Measurements from ENCODE around the gene TEX19.

Gene TEX19

DNA sequence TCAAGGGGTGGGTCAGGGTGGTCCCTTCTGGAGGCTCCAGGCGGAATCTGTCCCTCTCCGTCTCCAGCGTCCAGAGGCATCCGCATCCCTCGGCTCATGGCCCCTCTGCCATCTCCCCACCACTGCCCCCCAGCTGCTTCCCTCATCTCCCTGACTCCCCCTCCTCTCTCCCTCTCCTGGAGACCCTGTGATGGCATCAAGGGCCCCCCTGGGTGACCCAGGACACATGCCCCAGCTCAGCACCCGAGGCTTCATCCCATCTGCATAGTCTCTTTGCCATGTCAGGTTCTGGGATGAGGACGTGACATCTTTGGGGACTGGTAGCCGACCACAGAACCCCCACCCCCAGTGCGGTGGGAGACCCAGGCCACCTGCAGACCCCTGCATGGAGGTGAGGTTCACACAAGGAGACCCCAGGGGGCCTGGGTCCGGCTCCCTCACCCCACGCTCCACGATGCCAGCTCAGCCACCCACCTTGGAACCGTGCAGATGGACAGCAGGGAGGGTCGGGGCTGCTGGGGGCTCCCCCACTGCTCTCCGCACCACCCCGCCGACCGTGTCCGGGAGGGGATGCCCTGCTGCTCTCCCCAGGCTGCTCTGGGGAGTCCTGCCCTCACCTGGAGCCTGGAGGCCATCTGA, 29.2 kb upstream of the TEX19 start:
- H3K9ac ChIP-seq (ENCODE audit: low read depth in 1 of 2, low read length in 2 of 2), result peak overlapping the region; percentile 32 to 61
- peaks cover 4 to 5% of the 10 kb centered on the region in 2 donors for H3K27me3 ChIP-seq (ENCODE audit: control insufficient read depth in 2 of 2, insufficient read depth in 2 of 2, low read length in 2 of 2)
- peak overlapping the region in 1 of 2 donors; percentile 25 for H3K4me3 ChIP-seq (ENCODE audit: low read length in 2 of 2)
- H3K4me1 ChIP-seq (ENCODE audit: control insufficient read depth in 2 of 2, insufficient read depth in 2 of 2, low read length in 2 of 2), result peaks cover 56 to 78% of the 10 kb centered on the region in 2 donors
- H3K9me3 ChIP-seq (ENCODE audit: control insufficient read depth in 2 of 2, low read length in 2 of 2), result no peaks in the 10 kb centered on the region
- peak overlapping the region; percentile 88 to 91 for H3K27ac ChIP-seq (ENCODE audit: low read depth in 2 of 2, low read length in 2 of 2)
- H3K36me3 ChIP-seq (ENCODE audit: control insufficient read depth in 2 of 2, insufficient read depth in 2 of 2, low read length in 2 of 2), result no peaks in the 10 kb centered on the region

DNA sequence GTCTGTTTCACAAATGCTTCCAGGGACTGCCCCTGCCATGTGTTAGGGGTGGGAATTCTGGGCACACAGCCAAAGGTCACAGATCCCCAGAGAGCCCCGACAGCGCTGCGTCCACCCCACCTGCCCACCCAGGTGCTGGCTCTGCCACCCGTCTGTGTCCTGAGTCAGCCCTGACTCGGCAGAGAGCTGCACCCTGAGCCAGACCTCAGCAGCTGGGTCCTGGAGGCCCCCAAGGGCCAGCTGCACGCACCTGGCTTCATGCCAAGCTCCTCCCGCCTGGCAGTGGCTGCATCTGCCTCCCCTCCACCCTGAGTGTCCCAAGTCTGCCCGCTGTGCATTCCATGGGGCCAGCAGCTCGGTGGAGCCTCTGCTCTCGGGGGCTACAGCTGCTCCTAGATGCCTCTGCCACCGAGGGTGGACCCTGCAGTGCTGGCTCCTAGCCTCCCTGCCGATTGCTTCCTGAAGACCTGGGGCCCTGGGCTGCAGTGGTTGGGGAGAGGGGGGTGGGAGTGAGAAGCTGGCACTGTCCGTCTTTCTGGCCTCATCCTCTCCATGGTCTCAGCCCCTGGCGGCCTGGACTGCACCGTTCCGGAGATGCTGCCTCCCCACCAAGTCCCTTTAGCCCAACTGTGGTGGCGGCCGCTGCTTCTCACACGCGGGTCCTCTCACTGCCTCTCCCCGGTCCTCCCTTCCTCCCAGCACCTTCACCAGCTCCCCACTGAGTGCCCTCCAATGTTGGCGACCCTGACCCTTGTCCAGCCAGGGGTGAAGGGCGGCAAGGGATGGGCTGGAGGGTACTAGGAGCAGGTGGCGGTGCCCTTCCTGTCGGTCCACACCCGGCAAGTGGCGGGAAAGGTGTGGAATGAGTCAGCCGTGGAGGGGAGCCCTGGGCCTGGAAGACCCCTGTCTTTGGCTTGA, 28.5 kb upstream of the TEX19 start:
- Histone ChIP-seq H3K27ac (ENCODE audit: low read depth in 2 of 2, low read length in 2 of 2) (peak overlapping the region; percentile 88 to 91), H3K4me3 (ENCODE audit: low read length in 2 of 2) (peak overlapping the region; percentile 25 to 50), H3K4me1 (ENCODE audit: control insufficient read depth in 2 of 2, insufficient read depth in 2 of 2, low read length in 2 of 2) (peaks cover 61 to 77% of the 10 kb centered on the region in 2 donors), H3K9ac (ENCODE audit: low read depth in 1 of 2, low read length in 2 of 2) (peak overlapping the region; percentile 32 to 76), H3K36me3 (ENCODE audit: control insufficient read depth in 2 of 2, insufficient read depth in 2 of 2, low read length in 2 of 2) (no peaks in the 10 kb centered on the region), H3K9me3 (ENCODE audit: control insufficient read depth in 2 of 2, low read length in 2 of 2) (no peaks in the 10 kb centered on the region), H3K27me3 (ENCODE audit: control insufficient read depth in 2 of 2, insufficient read depth in 2 of 2, low read length in 2 of 2) (peaks cover 4 to 5% of the 10 kb centered on the region in 2 donors)

DNA sequence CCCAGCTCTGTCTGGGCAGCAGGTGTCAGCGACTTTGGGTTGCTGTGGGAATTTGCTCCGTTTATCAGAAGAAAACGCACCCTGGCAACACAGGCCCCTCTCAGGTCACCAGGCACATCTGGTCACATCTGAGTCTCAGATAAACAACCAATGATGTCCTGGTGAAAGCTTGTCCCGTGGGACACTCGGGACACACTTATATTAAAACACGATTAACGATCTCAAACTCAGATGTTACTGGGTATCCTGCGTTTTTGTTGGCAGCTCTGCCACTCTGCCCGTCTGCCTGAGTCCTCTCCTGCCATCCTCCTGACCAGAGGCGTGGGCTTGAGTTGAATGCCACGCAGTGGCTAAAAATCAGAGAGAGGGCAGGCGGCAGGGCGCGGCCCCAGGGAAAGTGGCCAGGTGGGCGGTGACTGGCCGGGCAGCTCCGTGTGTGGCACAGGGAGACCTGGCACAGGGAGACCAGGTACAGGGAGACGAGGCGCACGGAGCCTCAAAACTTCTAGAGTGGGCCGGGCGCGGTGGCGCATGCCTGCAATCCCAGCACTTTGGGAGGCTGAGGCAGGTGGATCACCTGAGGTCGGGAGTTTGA, 27.6 kb upstream of the TEX19 start:
- H3K4me3 ChIP-seq (ENCODE audit: low read length in 2 of 2), result peak overlapping the region in 1 of 2 donors; percentile 50
- peak overlapping the region in 1 of 2 donors; percentile 76 for H3K9ac ChIP-seq (ENCODE audit: low read depth in 1 of 2, low read length in 2 of 2)

DNA sequence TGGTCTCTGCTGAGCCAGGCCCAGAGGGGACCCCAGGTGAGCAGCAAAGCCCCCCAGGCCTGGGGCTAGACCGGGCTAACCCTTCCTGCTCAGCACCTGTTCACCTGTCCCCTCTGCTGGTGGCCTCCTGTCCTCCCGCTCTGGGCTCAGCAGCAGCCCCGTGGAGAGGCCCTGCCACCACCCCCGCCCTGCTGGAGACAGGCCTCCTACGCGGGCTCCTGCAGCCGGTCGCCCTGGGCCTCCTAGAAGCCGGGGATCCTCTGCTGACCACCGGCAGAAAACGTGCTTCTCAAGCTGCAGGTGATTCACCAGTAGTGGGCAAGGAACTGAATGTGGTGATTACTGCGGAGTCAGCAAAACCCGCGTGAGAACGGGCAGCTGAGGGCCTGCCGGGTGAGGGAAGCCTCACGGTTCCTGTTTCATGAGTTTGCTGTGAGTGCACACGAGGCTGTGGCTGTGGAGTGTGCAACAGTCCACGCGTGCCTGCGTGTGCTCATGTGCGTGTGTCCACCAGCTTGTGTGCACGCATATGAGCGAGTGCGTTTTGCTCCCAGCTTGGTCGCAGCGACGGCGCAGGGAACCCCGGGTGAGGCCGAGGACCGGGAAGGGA, 26.3 kb upstream of the TEX19 start:
- Histone ChIP-seq H3K4me3 (ENCODE audit: low read length in 2 of 2) (peak overlapping the region; percentile 73 to 77), H3K27me3 (ENCODE audit: control insufficient read depth in 2 of 2, insufficient read depth in 2 of 2, low read length in 2 of 2) (peaks cover 4 to 5% of the 10 kb centered on the region in 2 donors), H3K9me3 (ENCODE audit: control insufficient read depth in 2 of 2, low read length in 2 of 2) (no peaks in the 10 kb centered on the region), H3K9ac (ENCODE audit: low read depth in 1 of 2, low read length in 2 of 2) (peak overlapping the region; percentile 74 to 76), H3K27ac (ENCODE audit: low read depth in 2 of 2, low read length in 2 of 2) (peak overlapping the region; percentile 79 to 82), H3K36me3 (ENCODE audit: control insufficient read depth in 2 of 2, insufficient read depth in 2 of 2, low read length in 2 of 2) (no peaks in the 10 kb centered on the region), H3K4me1 (ENCODE audit: control insufficient read depth in 2 of 2, insufficient read depth in 2 of 2, low read length in 2 of 2) (peaks cover 61 to 68% of the 10 kb centered on the region in 2 donors)

More for the DNA sequence above, 27.6 kb upstream of the TEX19 start:
- Histone ChIP-seq H3K36me3 (ENCODE audit: control insufficient read depth in 2 of 2, insufficient read depth in 2 of 2, low read length in 2 of 2) (no peaks in the 10 kb centered on the region), H3K27me3 (ENCODE audit: control insufficient read depth in 2 of 2, insufficient read depth in 2 of 2, low read length in 2 of 2) (peaks cover 4 to 5% of the 10 kb centered on the region in 2 donors), H3K9me3 (ENCODE audit: control insufficient read depth in 2 of 2, low read length in 2 of 2) (no peaks in the 10 kb centered on the region), H3K4me1 (ENCODE audit: control insufficient read depth in 2 of 2, insufficient read depth in 2 of 2, low read length in 2 of 2) (peaks cover 61 to 76% of the 10 kb centered on the region in 2 donors), H3K27ac (ENCODE audit: low read depth in 2 of 2, low read length in 2 of 2) (peak overlapping the region; percentile 61 to 82)

DNA sequence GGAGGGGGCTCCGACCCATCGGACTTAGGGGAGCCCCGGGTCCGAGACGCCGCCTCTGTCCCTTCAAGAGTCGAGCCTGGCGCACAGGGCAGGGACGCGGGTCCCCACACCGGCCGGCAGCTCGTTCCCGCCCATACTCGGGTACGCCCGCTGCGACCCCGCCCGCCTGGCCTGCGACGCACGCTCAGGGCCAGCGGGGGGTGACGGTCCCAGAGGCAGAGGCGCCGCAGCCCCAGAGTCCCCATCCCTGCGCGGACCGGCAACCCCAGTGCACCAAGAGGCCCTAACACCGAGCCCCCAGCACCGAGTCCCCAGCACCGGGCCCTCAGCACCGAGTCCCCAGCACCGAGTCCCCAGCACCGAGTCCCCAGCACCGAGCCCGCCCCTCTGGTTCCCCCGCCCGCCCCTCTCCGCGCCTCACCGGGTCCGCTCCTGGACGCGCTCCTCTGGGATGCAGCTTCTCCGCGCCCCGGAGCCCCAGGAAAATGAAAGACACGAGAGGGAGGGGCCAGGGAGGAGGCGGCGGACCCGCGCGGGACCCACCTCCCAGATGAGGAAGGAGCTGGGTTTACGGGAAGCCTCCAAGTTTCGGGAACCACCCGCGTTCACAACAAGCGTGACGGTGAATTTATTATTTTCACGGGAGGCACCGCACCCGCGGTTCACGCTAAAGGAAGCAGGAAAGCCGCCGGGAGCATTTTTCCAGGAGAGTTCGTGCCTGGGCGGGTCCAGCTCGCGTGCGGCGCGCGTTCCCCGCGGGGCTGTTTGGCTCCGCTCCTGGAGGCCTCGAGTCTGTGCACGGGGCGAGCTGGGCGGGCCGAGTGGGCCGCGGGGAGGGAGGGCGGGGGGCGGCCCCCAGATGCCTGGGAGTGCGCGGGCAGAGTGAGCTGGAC, 25.5 kb upstream of the TEX19 start, which contains the start of gene SECTM1:
TSS of gene SECTM1 (minus strand) at position 488 of the 893 bp plus-strand sequence. CDS start 6,526 bp downstream, outside the sequence.
- Histone ChIP-seq H3K4me3 (ENCODE audit: low read length in 2 of 2) (peak within 1 kb of the TSS; percentile 73 to 77), H3K36me3 (ENCODE audit: control insufficient read depth in 2 of 2, insufficient read depth in 2 of 2, low read length in 2 of 2) (no peaks in the 10 kb centered on the region), H3K4me1 (ENCODE audit: control insufficient read depth in 2 of 2, insufficient read depth in 2 of 2, low read length in 2 of 2) (peaks cover 54 to 65% of the 10 kb centered on the region in 2 donors), H3K27me3 (ENCODE audit: control insufficient read depth in 2 of 2, insufficient read depth in 2 of 2, low read length in 2 of 2) (peaks cover 4 to 5% of the 10 kb centered on the region in 2 donors), H3K27ac (ENCODE audit: low read depth in 2 of 2, low read length in 2 of 2) (peak within 1 kb of the TSS; percentile 79 to 82), H3K9ac (ENCODE audit: low read depth in 1 of 2, low read length in 2 of 2) (peak within 1 kb of the TSS; percentile 74 to 76), H3K9me3 (ENCODE audit: control insufficient read depth in 2 of 2, low read length in 2 of 2) (no peaks in the 10 kb centered on the region)

DNA sequence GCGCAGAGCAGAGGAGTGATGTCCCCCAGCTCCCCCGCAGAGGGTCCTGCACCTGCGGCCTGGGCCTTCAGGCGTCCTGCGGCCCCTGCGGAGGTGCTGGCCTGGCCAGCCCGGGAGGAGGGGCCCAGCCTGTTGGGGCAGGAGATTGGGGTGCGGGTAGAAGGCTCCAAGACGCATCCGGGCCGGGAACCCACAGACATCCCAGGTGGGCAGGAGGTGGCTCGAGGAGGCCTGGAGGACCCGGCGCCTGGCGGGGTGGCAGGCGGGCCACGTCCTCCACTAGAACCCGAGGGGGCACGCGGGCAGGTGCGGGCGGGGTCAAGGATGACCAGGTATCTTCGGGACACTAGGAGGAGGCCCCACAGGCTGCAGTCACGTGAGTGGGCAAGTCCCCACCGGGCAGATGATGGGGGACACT, 24.8 kb upstream of the TEX19 start:
- Histone ChIP-seq H3K4me1 (ENCODE audit: control insufficient read depth in 2 of 2, insufficient read depth in 2 of 2, low read length in 2 of 2) (peaks cover 55 to 65% of the 10 kb centered on the region in 2 donors), H3K27me3 (ENCODE audit: control insufficient read depth in 2 of 2, insufficient read depth in 2 of 2, low read length in 2 of 2) (peaks cover 4 to 5% of the 10 kb centered on the region in 2 donors), H3K27ac (ENCODE audit: low read depth in 2 of 2, low read length in 2 of 2) (peak overlapping the region; percentile 79 to 82), H3K36me3 (ENCODE audit: control insufficient read depth in 2 of 2, insufficient read depth in 2 of 2, low read length in 2 of 2) (no peaks in the 10 kb centered on the region), H3K9me3 (ENCODE audit: control insufficient read depth in 2 of 2, low read length in 2 of 2) (no peaks in the 10 kb centered on the region), H3K9ac (ENCODE audit: low read depth in 1 of 2, low read length in 2 of 2) (peak overlapping the region; percentile 58 to 72), H3K4me3 (ENCODE audit: low read length in 2 of 2) (peak overlapping the region; percentile 68 to 73)

DNA sequence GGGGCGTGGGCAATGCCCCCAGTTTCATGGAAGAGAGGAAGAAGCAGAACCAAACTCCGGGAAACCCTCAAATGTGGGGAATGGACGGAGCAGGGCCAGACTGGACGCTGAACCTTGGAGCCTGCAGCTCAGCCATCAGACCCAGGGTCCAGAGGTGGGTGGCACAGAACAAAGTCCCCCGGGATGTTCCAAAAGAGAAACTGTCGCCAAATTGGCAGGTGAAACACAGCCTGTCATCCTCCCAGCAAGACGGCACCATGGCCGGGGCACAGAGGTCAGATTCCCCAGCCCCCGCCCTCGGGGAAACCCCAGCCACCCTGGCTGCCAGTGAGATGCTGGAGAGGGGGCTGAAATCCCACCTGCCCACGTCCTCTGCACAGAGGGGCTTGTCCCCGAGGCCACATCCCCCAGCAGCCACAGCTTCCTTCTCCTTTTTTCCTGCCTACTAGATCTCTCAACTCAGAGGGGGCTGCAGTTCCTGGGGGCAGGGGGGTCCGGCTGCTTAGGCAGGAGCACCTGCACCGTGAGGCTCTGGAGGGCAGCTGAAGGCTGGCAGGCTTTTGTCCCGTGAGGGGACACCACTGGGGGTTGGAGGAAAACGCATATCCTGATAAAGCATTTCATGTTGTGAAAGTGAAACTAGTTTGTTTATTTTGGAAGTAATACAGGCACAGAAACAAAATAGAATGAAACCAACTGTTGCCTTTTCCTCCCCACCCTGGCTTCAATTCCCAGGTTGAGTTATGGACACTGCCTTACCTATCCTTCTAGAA, 24.2 kb upstream of the TEX19 start:
- Histone ChIP-seq H3K9ac (ENCODE audit: low read depth in 1 of 2, low read length in 2 of 2) (peak overlapping the region; percentile 58 to 72), H3K4me1 (ENCODE audit: control insufficient read depth in 2 of 2, insufficient read depth in 2 of 2, low read length in 2 of 2) (peaks cover 54 to 64% of the 10 kb centered on the region in 2 donors)

DNA sequence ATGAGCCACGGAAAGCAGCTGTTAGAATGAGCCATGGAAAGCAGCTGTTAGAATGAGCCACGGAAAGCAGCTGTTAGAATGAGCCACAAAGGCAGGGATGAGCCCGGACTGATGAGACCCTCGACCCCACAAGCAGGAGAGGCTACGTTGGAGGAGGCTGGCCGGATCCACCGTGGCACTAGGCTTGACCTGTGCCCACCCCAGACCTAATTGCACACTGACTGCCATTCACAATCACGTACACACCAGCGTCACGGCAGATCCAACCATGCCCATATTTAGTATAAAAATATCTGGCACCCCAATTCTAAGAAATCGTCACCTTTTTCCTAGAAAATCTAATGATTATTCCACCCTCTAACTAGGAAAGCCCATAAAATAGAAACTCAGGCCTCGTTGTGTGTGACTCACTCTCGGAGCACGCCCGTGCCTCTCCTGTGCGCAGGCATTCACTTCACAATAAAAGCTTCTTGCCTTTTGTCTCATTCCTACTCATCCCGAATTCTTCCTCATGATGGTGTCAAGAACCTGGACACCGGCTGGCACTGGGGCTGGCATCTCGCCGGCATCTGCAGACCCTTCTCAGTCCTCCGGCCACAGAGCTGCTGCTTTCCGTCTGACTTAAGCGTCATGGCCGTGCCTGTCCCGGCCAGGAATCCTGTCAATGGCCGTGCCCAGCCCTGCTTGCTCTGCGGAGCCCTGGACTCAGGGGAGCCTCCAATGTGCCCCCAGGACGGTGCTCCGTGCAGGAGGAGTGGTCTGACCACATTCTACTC, 20.0 kb upstream of the TEX19 start:
- Histone ChIP-seq H3K27me3 (ENCODE audit: control insufficient read depth in 2 of 2, insufficient read depth in 2 of 2, low read length in 2 of 2) (no peaks in the 10 kb centered on the region), H3K9me3 (ENCODE audit: control insufficient read depth in 2 of 2, low read length in 2 of 2) (no peaks in the 10 kb centered on the region), H3K27ac (ENCODE audit: low read depth in 2 of 2, low read length in 2 of 2) (peak overlapping the region; percentile 17 to 61), H3K36me3 (ENCODE audit: control insufficient read depth in 2 of 2, insufficient read depth in 2 of 2, low read length in 2 of 2) (no peaks in the 10 kb centered on the region), H3K4me3 (ENCODE audit: low read length in 2 of 2) (peak overlapping the region; percentile 52 to 69), H3K9ac (ENCODE audit: low read depth in 1 of 2, low read length in 2 of 2) (peak overlapping the region; percentile 2 to 66), H3K4me1 (ENCODE audit: control insufficient read depth in 2 of 2, insufficient read depth in 2 of 2, low read length in 2 of 2) (peaks cover 24 to 30% of the 10 kb centered on the region in 2 donors)

More for the DNA sequence above, 24.2 kb upstream of the TEX19 start:
- no peaks in the 10 kb centered on the region for H3K9me3 ChIP-seq (ENCODE audit: control insufficient read depth in 2 of 2, low read length in 2 of 2)
- H3K27me3 ChIP-seq (ENCODE audit: control insufficient read depth in 2 of 2, insufficient read depth in 2 of 2, low read length in 2 of 2), result peaks cover 4 to 5% of the 10 kb centered on the region in 2 donors
- H3K36me3 ChIP-seq (ENCODE audit: control insufficient read depth in 2 of 2, insufficient read depth in 2 of 2, low read length in 2 of 2), result no peaks in the 10 kb centered on the region
- peak overlapping the region; percentile 79 to 82 for H3K27ac ChIP-seq (ENCODE audit: low read depth in 2 of 2, low read length in 2 of 2)
- H3K4me3 ChIP-seq (ENCODE audit: low read length in 2 of 2), result peak overlapping the region; percentile 68 to 73
